GM06990 (cell line): ENCODE measurements around the gene EHMT1.

Experiments used
- DNase-seq: peaks from one replicate; pipeline ENCODE4 v3.0.0-alpha.2; 2011; ENCODE audit not compliant: insufficient read length; ENCODE audit errors: extremely low read depth
- H3K27me3 ChIP-seq: replicated peaks from 2 replicates; pipeline ENCODE4 v1.6.0; 2011; ENCODE audit warnings: low read length; ENCODE audit not compliant: control insufficient read depth, insufficient read depth
- H3K36me3 ChIP-seq: 2 replicates; pipeline ENCODE4 v1.5.1; 2011; ENCODE audit warnings: low read length; ENCODE audit not compliant: control insufficient read depth, insufficient read depth
- H3K4me3 ChIP-seq: replicated peaks from 2 replicates; pipeline ENCODE4 v1.5.1; 2011; ENCODE audit warnings: low read depth, mild to moderate bottlenecking, control low read depth, low read length
- TF ChIP-seq, protein P1 (sequence below): IDR thresholded peaks from 2 replicates; pipeline ENCODE4 v1.5.1; 2011; ENCODE audit warnings: low read length, control low read depth, mild to moderate bottlenecking, inconsistent platforms; ENCODE audit not compliant: insufficient read depth, poor library complexity, severe bottlenecking

Gene EHMT1

DNA sequence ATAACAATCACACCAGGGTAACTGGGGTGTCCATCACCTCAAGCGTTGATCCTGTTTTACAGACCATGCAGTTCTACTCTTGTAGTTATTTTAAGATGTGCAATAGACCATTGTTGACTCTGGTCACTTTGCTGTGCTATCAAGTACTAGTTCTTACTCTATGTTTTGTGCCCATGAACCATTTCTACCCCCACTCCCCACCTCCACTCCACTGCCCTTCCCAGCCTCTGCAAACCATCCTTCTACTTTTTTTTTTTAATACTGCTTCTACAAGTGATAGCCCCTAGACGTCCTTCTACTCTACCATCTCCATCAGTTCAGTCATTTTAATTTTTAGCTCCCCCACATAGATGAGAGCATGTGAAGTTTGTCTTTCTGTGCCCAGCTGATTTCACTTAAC is 38.8 kb downstream of the EHMT1 start:
- Histone ChIP-seq H3K27me3 (no peaks in the 10 kb centered on the region), H3K4me3 (no peak overlapping the region), H3K36me3 (peaks cover 1% of the 10 kb centered on the region)
- TF ChIP-seq, protein P1, sequence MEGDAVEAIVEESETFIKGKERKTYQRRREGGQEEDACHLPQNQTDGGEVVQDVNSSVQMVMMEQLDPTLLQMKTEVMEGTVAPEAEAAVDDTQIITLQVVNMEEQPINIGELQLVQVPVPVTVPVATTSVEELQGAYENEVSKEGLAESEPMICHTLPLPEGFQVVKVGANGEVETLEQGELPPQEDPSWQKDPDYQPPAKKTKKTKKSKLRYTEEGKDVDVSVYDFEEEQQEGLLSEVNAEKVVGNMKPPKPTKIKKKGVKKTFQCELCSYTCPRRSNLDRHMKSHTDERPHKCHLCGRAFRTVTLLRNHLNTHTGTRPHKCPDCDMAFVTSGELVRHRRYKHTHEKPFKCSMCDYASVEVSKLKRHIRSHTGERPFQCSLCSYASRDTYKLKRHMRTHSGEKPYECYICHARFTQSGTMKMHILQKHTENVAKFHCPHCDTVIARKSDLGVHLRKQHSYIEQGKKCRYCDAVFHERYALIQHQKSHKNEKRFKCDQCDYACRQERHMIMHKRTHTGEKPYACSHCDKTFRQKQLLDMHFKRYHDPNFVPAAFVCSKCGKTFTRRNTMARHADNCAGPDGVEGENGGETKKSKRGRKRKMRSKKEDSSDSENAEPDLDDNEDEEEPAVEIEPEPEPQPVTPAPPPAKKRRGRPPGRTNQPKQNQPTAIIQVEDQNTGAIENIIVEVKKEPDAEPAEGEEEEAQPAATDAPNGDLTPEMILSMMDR, result no peak
- DNase-seq, result no peak

- no peak for DNase-seq
- TF ChIP-seq, protein P1, result no peak
Measured at GRCh38 chr9:137658781-137659180, 40.0 kb downstream of the EHMT1 start.

DNA sequence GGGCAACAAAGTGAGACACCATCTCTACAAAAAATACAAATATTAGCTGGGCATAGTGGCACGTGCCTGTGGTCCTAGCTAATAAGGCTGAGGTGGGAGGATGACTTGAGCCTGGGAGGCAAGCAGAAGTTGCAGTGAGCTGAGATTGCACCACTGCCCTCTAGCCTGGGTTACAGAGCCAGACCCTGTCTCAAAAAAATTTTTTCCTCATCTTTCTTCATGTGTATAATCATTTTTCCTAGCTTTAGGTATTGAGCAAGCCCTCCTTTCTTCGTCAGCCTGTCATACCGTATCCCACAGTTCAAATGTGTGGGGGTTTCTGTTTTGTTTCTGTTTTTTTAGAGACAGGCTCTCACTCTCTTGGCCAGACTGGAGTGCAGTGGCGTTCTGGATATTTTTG is 41.3 kb downstream of the EHMT1 start:
- TF ChIP-seq, protein P1, result no peak
- Histone ChIP-seq H3K36me3 (no peaks in the 10 kb centered on the region; the same call in 1 of the 2 replicates), H3K4me3 (no peak overlapping the region), H3K27me3 (no peaks in the 10 kb centered on the region)
- no peak for DNase-seq

More at GRCh38 chr9:137658781-137659180, 40.0 kb downstream of the EHMT1 start:
- Histone ChIP-seq H3K36me3 (peaks cover 1% of the 10 kb centered on the region; the same call in 1 of the 2 replicates), H3K27me3 (no peaks in the 10 kb centered on the region), H3K4me3 (no peak overlapping the region)

DNA sequence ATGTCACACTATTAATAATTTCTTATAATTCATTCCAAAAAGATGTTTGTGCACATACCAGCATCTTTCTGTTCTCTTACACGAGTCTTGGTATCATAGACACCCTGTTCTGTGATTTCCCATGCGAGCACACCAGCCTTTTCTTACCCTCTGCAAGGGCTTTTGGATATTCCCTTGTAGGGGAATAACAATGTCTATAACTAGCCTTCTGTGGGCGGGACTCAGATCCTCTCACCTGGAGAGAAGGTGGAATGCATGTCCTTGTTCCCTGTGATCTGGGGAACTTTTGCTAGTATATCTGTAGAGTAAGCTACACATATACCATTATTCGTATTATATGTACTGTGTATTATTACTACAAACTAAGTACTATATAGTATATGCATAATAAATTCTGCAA is 44.8 kb downstream of the EHMT1 start:
- peaks cover 1% of the 10 kb centered on the region for H3K36me3 ChIP-seq
- TF ChIP-seq, protein P1, result no peak
- no peak overlapping the region for H3K4me3 ChIP-seq
- DNase-seq, result no peak
- H3K27me3 ChIP-seq, result no peaks in the 10 kb centered on the region

- TF ChIP-seq, protein P1, result no peak
- H3K36me3 ChIP-seq, result peaks cover 4% of the 10 kb centered on the region
- no peak overlapping the region for H3K4me3 ChIP-seq
- DNase-seq, result no peak
- no peaks in the 10 kb centered on the region for H3K27me3 ChIP-seq
Measured at GRCh38 chr9:137664676-137665075, 45.9 kb downstream of the EHMT1 start.

- no peak for DNase-seq
- TF ChIP-seq, protein P1, result no peak
- H3K4me3 ChIP-seq, result no peak overlapping the region
- no peaks in the 10 kb centered on the region for H3K27me3 ChIP-seq
- H3K36me3 ChIP-seq, result peaks cover 4% of the 10 kb centered on the region
Measured at GRCh38 chr9:137665226-137665625, 46.4 kb downstream of the EHMT1 start.
